Tibial nerve (tissue), 4 donors: Measurements from ENCODE around the gene MFGE8. TPM values are rescaled to one million over a fixed set of nuclear protein-coding genes. Genes with fewer than 3 reads are reported as not detected.

Experiments used
- DNase-seq, 2 donors: peaks; one replicate each; pipeline ENCODE4 v3.0.0-alpha.2; 2019; ENCODE audit warnings: low spot score in 2 of 2
- H3K27ac ChIP-seq, 4 donors: fragments of 200-600 bp; sonication (generic) in 3 of 4; one replicate each; pipeline ENCODE4 v1.5.1; 2017 to 2019; ENCODE audit warnings: mild to moderate bottlenecking in 1 of 4
- H3K27me3 ChIP-seq, 2 donors: fragments of 200-600 bp; sonication (generic) in 1 of 2; one replicate each; pipeline versions ENCODE4 v1.5.1 to v1.6.0; 2017 to 2019
- H3K36me3 ChIP-seq, 3 donors: fragments of 200-600 bp; sonication (generic); one replicate each; pipeline ENCODE4 v1.5.1; 2018 to 2019
- H3K4me1 ChIP-seq, 4 donors: fragments of 200-600 bp; sonication (generic) in 3 of 4; one replicate each; pipeline ENCODE4 v1.5.1; 2017 to 2019
- H3K4me3 ChIP-seq, 4 donors: fragments of 200-600 bp; sonication (generic) in 3 of 4; one replicate each; pipeline ENCODE4 v1.5.1; 2017 to 2019; ENCODE audit warnings: mild to moderate bottlenecking in 1 of 4, moderate library complexity in 1 of 4
- H3K9me3 ChIP-seq, 4 donors: fragments of 200-600 bp; sonication (generic) in 3 of 4; one replicate each; pipeline ENCODE4 v1.5.1; 2017 to 2019
- CTCF ChIP-seq, 5 experiments: fragments of 200-600 bp in 3 of 5; fragments of 450-650 bp in 2 of 5; sonication (generic) in 3 of 5; IDR thresholded peaks; one replicate each; pipeline ENCODE4 v1.5.1; 2016 to 2019; ENCODE audit warnings: antibody characterized with exemption in 5 of 5, mild to moderate bottlenecking in 3 of 5, moderate library complexity in 2 of 5
- EP300 ChIP-seq, 2 donors: sonication (generic); formaldehyde crosslinking; IDR thresholded peaks; one replicate each; pipeline ENCODE4 v1.6.1; 2017; ENCODE audit warnings: antibody characterized with exemption in 2 of 2, mild to moderate bottlenecking in 1 of 2
- POLR2A ChIP-seq, 2 donors: fragments of 450-650 bp; IDR thresholded peaks; one replicate each; pipeline ENCODE4 v1.6.1; 2017; ENCODE audit warnings: antibody characterized with exemption in 2 of 2, mild to moderate bottlenecking in 2 of 2, moderate library complexity in 2 of 2
- WGBS, 2 donors: methylation state at CpG; one replicate each; pipeline ENCODE4 v1.1.5; 2018; 5-methylcytosine and 5-hydroxymethylcytosine counted together
- total RNA-seq, 4 donors: library from RNA; depleted of rRNA; stranded (reverse); fragments of >200 nt; gene quantifications; one replicate each; pipeline ENCODE4 v1.1.0, GENCODE V29; 2016

The MFGE8 gene
- total RNA-seq, 4 donors from 2014 or later: 349 to 553 (median 488) TPM

- 100% methylated on average over 1 to 2 of the region's 2 CpGs for WGBS, 2 donors
- Histone ChIP-seq H3K4me3 (no peak overlapping the region), H3K4me1 (peaks cover 0 to 29% (median 6%) of the 10 kb centered on the region in 4 donors), H3K27me3 (no peaks in the 10 kb centered on the region), H3K27ac (no peak overlapping the region), H3K36me3 (peaks cover 0 to 72% (median 0%) of the 10 kb centered on the region in 3 donors), H3K9me3 (no peaks in the 10 kb centered on the region)
- DNase-seq: no peak
- TF ChIP-seq EP300 (IDR thresholded peaks at IDR 0.05) (no peak), CTCF (IDR thresholded peaks at IDR 0.05) (no peak), POLR2A (IDR thresholded peaks at IDR 0.05) (no peak)
These were observed 10.3 kb downstream of the MFGE8 start for GRCh38 chr15:88902846-88903245.

GRCh38 chr15:88902221-88902835, 10.9 kb downstream of the MFGE8 start:
- H3K4me1 ChIP-seq: peaks cover 0 to 29% (median 8%) of the 10 kb centered on the region in 4 donors
- H3K27ac ChIP-seq: no peak overlapping the region
- H3K27me3 ChIP-seq: no peaks in the 10 kb centered on the region
- no peak overlapping the region for H3K4me3 ChIP-seq
- peaks cover 0 to 71% (median 0%) of the 10 kb centered on the region in 3 donors for H3K36me3 ChIP-seq
- TF ChIP-seq EP300 (IDR thresholded peaks at IDR 0.05) (no peak), CTCF (IDR thresholded peaks at IDR 0.05) (no peak), POLR2A (IDR thresholded peaks at IDR 0.05) (no peak)
- DNase-seq: no peak
- WGBS, 2 donors: 68 to 76% methylated on average over 6 of the region's 6 CpGs
- no peaks in the 10 kb centered on the region for H3K9me3 ChIP-seq

- TF ChIP-seq CTCF (IDR thresholded peaks at IDR 0.05) (no peak), EP300 (IDR thresholded peaks at IDR 0.05) (no peak)
- Histone ChIP-seq H3K4me3 (no peak overlapping the region), H3K4me1 (peaks cover 0 to 34% (median 14%) of the 10 kb centered on the region in 4 donors), H3K36me3 (peaks cover 0 to 65% (median 0%) of the 10 kb centered on the region in 3 donors), H3K9me3 (no peaks in the 10 kb centered on the region), H3K27ac (no peak overlapping the region), H3K27me3 (no peaks in the 10 kb centered on the region)
- no peak for DNase-seq
- 86 to 88% methylated on average over 15 of the region's 15 CpGs for WGBS, 2 donors
These were observed 11.5 kb downstream of the MFGE8 start for GRCh38 chr15:88901508-88902220.

GRCh38 chr15:88900982-88901418, 12.2 kb downstream of the MFGE8 start:
- 85 to 95% methylated on average over 5 of the region's 5 CpGs for WGBS, 2 donors
- Histone ChIP-seq H3K36me3 (peaks cover 0 to 58% (median 0%) of the 10 kb centered on the region in 3 donors), H3K27me3 (no peaks in the 10 kb centered on the region), H3K4me3 (no peak overlapping the region), H3K9me3 (no peaks in the 10 kb centered on the region), H3K4me1 (peaks cover 0 to 36% (median 17%) of the 10 kb centered on the region in 4 donors), H3K27ac (peak overlapping the region in 1 of 4 donors; percentile 51)
- DNase-seq: no peak
- TF ChIP-seq POLR2A (IDR thresholded peaks at IDR 0.05) (no peak), EP300 (IDR thresholded peaks at IDR 0.05) (no peak), CTCF (IDR thresholded peaks at IDR 0.05) (no peak)
